ENCODE measurements around the gene RNF175. TPM values are rescaled to one million over a fixed set of nuclear protein-coding genes. Genes with fewer than 3 reads are reported as not detected.

The RNF175 gene
- total RNA-seq, 1 experiment from 2014 or later, result not detected

DNA sequence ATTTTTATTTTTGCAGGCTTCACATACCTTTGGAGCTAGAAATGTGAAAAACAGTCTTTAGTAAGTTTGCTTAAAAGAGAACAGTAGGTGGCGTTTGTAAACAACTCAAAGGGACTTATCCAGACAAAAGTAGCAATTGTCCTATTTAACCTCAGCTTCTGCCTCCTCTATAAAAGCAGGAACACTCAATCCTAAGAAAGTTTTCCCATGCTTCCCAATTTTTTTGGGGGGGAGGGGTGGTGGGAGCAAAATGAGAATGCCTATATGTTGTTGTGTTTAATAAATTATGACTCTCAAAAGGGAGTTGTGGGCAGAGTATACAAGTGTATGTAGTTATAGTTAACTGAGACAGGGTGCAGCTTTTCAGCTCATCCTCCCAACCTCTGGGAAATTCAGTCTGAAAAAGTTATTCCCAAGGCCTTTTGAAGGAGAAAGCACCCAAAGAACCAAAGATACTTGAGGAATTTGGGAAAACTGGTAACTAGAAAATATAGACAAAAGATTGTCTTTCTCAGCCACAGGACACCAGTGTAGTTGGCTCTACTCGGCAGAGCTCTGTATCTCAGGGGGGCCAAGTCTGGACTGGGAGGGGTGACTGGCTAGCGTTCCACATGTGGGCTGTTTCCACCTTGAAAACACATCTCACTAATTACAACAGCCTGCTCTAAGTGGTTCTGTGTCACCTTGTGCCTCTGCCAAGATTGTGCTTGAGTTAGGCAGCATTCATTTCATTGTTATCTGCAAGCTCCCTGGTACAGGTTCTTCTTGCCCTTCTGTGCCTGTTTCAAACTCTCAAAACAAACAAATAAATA lies 26.3 kb upstream of the RNF175 start:
- DNase-seq (ENCODE audit: low spot score), result peak; percentile 42

DNA sequence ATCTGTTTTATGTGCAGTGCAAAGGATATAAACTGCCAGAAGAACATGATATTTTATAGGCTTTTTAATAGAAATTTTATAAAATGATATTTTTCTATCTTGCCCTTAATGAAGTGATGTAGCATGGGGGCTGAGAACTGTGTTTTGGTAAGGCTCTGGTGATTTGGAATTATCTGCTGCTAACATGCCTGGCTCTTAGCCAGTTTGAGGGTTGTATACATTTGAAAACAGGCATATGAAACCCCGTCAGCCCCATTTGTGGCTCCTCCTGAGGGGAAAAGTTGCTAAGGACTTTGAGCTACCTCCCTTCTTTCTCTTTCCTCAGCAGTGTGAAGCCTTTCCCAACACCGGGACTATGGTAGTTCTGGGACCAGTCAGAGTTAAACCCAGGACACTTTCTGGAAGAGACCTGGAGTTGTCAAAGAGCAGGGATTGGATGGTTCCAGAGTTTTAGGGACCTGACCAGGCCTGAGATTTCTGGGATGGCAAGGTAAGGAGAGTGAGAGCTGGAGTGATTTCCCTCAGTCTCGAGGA lies 24.4 kb upstream of the RNF175 start:
- DNase-seq (ENCODE audit: low spot score), result no peak

DNA sequence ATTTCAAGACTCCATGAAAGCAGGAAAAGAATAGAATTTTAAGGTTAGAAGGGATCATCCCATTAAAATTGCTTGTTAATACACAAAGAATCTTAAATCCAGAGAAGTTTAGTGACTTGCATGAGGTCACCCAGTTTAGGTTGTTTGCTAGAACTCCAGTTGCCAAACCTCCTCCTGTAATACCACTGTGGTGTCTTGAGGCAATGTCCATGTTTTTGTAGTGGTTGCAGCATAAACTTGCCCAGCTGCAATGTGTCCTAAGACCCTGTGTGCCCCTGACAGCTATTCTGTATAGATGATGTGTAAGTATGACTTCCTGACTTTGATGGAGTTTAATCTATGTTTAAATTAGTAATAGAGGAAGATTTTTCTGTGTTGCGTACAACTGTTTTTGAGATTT lies 22.8 kb upstream of the RNF175 start:
- no peak for DNase-seq (ENCODE audit: low spot score)

DNA sequence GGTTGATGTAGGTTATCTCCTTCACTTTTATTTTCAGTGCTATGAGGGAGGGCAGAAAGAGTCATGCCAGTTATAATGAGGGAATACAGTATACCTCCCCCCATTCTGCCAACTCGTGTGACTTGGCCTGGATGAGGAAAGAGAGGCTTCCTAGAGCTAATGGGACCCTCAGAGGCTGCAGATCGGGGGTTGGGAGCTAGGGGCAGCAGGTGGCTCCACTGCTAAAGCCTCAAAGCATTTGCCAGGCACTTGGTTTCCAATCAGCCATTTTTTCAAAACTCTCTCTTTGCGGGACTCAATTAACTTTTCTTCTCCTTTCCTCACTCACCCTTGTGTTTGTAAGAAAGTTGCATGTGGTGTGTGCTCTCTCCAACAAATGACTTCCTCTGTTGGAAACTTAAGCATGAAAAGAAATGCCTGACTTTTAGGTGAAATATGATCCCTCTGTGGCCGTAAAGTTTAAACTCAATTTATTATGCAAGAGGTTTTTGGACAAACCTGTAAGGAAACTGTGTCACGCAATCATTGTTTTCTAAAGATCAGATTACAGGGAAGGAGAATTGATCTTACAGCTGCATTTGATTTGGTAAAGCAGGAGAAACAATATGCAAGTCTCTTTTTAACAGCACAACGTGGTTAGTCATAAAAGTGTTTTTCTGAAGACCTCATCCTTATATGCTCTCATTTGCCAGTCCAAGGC lies 22.0 kb upstream of the RNF175 start:
- no peak for DNase-seq (ENCODE audit: low spot score)

DNA sequence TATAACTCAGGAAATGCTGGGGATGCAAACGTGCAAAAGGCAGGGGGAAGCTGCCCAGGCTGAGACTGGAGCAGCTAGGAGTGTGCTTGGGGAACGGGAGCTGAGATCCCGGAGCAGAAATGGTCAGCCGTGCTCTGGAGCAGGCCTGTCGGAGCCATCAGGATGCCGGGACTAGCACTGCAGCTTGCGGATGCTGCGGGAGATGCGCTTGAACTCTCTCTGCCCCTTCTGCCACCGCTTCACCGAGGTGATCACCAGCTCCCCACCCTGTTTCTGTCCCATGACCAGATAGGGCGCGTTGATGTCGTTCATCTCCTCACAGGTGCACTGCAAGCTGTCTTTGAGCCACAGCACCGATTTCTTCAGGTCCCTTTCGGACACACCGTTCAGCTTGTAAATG lies 21.5 kb upstream of the RNF175 start:
- DNase-seq (ENCODE audit: low spot score), result no peak

DNA sequence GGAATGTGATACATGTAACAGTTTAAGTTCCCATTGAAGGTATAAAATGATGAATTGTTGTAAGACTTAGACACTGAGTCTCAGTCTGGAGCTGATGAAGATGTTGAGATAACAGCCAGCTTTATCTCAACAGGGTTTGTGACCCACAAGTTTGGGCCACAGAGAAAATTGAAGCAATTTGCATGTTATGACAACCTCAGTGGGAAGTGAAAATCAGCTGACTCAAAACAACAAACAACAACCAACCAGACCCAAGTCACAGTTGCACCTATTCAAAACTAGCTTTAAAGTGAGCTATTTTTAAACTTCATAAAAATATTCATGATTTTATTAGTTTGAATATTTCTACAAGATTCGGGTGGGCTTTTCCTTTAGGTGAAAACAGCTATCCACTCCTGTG lies 21.1 kb upstream of the RNF175 start:
- DNase-seq (ENCODE audit: low spot score), result no peak

DNA sequence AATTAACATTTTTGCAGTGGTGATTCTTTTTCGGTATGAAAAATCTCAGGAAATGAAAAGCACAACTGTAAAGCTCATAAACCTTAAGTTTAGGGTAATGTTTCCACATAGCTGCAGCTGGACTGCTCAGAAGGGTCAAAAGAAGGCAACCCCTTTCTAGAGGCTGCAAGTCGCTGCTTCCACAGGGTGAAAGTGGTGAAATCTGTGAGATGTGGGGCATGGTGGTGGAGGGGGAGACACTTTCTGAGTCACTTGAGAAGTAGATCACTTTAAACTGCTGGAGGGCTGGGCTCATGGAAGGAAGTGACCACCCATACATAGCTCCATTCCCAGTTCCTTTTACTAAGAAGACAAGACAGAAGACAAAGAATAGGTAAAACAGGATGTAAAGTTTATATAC lies 20.4 kb upstream of the RNF175 start:
- DNase-seq (ENCODE audit: low spot score), result no peak

DNA sequence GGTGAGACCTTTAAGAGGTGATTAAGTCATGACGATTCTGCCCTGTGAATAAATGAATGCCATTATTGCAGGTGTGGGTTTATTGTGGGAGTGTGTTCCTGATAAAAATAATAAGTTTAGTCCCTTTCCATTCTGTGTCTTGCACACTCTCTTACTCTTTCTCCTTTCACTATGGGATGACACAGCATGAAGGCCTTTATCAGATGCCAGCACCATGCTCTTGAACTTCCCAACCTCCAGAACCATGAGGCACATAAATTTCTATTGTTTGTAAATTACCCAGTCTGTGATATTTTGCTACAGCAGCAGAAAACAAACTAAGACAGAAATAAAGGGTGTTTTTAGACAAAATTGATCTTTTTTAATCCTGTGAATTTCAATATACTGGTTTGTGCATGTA lies 18.6 kb upstream of the RNF175 start:
- DNase-seq (ENCODE audit: low spot score), result no peak

DNA sequence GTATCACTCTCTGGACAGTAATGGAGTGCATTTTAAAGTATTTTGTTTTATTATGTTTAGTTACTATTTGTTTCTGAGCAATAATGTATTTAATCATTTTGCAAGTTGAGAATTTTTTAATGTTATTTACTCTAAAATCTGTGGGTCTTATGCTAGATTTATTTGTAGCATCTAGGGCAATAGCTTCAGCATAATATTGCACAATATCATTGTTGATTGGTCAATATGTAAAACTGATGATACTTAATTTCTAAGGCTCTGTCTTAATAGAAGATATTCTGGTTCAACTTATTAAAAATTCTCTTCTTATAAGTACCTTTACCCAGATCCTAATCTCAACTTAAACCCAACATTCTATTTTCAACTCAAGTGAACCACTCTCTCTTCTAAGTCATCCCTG lies 17.6 kb upstream of the RNF175 start:
- DNase-seq (ENCODE audit: low spot score), result no peak

DNA sequence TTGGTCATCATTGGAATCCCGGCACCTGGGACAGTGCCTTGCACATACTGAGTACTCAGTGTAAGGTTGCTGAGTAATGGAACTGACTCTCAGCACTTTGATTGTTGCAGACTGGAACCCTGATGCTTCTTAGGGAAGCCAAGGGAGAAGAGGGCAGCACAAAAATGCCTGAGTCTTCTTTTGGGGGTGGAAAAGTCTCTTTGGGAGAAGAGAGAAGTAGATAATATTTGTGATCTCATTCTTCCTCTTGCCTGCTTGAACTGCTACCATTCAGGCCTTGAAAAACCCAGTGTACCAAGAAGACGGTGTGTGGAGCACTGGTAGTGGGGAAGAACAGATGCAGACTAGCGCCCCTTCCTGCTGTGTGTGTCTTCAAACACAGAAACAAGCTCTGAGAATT lies 16.8 kb upstream of the RNF175 start:
- DNase-seq (ENCODE audit: low spot score), result no peak

DNA sequence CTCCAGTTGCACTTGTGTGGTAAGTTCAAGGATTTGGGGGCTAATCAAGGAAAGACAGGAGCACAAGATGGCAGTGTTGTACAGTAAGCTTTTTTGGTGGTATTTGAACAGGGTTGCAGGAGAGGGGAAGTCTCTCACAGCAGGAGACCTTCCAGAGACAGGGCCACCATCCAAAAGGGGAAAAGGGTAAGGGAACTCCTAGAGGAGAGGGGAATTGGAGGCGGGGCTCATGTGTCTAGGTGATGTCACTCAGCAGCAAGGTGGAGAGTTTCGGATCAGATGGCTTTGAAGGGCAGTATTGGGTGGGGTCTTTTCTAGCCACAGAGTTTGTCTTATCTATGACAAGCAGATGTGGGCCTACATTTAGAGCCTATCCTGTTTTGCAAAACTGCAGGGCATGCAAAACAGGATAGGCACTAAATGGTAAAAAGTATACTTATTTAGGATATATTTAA lies 13.4 kb upstream of the RNF175 start:
- no peak for DNase-seq (ENCODE audit: low spot score)

DNA sequence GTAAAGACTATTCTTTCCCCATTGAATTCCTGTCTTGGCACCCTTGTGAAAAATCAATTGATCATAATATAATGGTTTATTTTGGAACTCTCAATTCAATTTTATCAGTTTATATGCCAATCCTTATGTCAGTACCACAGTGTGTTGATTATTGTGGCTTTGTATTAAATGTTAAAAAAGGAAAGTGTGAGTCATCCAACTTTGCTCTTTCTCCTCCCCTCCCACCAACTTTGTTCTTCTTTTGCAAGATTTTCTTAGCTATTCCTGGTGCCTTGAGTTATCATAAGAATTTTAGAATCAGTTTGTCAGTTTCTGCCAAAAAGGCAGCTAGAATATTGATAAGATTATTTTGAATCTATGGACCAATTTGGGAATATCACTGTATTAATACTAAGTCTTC lies 11.2 kb upstream of the RNF175 start:
- peak; percentile 11 for DNase-seq (ENCODE audit: low spot score)

DNA sequence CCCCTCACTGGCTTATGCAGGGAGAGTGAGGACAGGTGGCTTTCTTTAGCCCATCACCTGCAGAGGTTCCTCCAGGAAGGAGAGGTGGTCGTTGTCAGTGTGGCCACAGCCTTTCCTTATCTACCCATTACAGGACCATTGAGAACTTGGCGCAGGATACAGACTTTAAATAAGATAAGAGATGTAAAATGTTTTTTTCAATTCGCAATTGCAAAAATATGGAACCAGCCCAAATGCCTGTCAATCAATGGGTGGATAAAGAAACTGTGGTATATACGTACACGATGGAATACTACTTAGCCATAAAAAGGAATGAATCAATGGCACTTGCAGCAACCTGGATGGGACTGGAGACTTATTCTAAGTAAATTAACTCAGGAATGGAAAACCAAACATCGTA lies 6.9 kb upstream of the RNF175 start:
- DNase-seq (ENCODE audit: low spot score), result no peak

DNA sequence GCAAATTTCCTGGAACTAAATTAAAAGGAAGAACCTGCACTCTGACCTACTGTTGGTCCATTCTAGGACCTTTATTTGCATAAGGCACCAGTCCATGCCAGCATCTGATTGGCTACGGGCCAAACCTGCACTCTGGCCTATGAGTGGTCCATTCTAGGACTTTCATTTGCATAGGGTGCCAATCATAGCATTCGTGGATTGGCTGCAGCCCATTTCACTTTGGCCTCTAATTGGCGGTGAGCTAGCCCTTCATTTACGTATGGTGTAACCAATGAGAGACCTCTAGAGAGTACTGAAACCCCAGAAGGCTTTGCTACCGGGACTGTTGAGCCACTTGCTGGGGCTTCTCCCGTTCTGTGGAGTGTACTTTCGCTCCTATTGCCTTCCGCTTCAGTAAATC lies 6.1 kb upstream of the RNF175 start:
- no peak for DNase-seq (ENCODE audit: low spot score)

DNA sequence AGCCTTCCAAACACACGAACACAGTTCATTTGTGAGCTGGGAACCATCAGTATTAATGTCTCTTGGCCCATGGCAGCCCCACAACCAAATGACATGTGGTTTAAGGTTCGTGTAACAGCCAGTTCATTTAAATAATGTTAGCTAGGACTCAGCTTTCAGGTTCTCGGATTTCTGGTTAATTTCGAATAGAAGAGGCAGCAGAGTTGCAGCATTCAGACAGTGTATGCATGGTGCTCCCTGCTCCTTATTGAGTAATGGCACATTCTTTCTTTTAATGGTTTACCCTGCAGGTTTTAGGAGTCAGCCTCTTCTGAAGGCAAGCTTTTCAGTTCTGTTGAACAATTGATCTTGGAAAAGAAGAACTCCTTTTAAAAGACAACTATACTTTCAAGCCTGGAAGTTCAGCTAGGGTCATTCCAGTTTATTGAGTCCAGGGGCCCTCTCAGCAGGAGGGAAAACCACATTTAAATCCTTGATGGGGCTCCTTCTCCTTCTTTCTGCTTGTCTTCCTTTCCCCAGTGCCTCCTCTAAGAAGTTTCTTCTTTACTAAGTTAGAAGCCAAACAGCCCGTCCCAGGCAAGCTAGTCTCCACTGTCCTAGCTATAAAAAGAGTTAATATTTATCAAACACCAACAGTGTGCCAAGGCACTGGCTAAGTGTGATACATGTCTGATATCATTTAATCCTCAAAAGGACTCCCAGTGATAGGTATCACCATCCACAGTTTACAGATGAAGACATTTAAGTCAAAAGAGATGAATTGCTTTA lies 5.0 kb upstream of the RNF175 start:
- DNase-seq (ENCODE audit: low spot score), result no peak

DNA sequence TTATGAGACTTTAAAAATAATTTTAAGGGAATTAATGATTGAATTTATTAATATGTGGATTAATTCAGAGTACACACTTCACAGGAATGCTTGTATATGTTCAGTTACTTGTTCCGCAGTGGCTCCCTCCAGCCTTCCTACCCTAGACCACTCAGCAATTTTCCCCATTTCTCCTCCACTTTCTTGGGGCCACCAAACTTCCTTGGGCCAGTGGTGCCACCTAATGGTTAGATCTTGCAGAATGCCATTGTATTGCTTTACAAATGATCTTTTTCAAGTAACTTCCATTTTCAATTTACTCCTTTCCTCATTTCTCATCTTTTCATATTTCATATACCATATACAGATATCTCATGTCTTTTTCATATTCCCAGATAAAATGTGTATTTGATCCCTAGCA lies 3.6 kb upstream of the RNF175 start:
- DNase-seq (ENCODE audit: low spot score), result no peak

DNA sequence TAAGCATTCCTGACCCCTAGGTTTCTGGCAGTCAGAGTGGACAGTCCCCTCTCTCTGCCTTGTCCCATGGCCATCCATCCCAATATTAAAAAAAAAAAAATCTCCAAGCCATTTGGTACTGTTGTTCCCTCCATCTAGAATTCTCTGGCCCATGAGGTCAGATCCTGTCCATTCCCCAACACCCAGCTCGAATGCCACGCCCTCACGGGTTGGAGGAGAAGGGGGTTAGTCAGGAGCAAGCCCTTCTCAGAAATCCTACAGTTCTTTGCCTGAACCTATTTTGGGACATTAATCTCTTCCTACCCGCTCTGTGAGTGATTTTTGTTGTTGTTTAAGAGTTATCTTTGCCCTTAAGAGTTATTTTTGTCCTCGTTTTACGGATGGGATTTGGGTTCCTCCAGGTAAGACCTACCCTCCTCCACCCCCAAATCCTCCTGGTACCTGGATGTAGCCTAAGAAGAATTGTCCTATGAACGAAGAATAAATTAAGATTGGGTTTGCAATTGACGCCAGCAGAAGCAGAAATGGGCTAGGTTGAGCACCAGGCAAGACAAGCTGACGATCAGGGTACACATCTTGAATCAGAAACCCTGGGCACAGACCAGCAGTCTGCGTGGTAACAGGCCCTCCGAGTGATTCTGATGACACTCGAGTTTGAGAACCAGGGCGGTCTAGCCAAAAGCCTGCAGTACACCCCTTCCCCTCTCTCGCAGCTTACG lies 977 bp downstream of the RNF175 start:
- no peak for DNase-seq (ENCODE audit: low spot score)

DNA sequence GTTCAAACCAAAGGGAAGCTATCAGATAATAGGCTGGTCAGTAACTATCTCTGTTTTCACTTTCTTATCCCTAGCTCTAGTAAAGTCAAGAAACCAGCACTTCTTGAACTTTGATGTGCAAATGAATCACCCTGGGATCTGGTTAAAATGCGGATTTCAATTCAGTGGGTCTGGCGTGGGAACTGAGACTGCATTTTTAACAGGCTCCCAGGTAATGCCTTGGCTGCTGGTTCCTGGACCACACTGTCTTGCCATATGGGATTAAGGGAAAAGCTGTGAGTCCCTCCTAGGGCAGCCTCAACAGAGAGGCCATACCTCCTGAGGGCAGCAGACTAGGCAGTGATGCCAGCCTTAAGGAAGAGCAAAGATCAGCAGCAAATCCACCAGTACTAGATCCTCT lies 1.7 kb downstream of the RNF175 start:
- no peak for DNase-seq (ENCODE audit: low spot score)

DNA sequence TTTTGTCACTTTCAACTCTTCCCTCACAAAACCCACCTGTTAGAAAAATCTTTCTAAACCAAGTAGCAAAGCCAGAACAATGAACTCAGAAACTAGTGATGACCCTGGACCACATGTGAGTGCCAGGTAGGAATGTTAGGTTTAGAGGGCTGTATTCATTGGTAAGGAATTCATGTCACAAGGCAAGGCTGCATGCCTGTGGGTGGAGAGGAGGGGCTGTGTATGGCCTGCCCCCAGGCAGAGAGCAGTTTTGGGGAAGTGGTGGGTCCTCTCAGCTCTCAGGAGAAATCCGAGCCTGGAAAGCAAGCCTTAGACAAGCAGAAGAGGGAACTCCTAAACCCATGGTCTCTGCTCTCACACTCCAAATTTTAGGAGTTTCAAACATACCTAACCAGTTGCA lies 2.4 kb downstream of the RNF175 start:
- peak; percentile 27 for DNase-seq (ENCODE audit: low spot score)

DNA sequence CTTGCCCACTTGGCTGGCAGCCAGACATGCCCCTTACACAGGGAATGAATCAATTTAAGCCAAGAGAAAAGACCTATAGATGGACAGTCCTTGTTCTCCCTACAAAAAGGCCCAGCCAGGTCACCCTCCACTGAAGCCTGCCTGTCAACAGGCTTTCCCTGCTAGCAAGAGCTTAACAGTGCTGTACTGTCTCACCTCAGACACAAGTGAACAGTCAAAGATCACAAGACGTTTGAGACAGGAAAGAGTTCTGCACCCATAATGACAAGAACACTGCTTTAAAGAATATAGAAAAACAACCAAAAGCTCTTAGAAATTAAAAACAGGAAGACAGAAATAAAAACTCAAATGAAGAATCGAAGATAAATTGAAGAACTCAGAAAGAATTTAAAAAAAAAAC lies 4.6 kb downstream of the RNF175 start:
- DNase-seq (ENCODE audit: low spot score), result no peak

DNA sequence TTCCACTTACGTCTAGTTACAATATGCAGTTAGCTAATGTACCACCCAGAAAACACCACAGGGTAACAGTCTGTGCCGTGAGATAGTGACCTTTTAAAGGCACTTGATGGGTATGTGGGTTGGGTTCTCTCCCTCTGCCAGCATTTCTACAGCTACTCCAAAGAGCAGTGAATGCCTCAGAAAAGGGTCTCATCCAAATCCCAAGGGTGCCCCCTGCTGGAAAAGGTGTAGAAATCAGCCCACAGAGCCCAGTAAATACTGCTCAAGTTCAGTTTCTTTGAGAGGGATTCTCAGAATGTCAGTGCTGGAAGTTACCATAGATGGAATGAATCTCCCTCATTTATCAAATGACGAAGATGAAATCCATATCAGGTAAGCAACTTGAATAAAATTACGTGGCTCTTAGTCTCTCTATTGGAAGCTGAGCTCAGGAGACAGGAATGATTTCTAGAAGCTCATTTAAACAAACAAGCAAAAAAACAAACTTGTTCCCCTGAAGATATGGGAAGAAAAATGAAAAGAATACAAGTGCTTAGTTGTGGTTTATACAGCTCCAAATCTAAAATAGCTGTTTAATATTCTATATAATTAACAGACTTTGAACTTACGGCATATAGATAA lies 9.5 kb downstream of the RNF175 start:
- peak; percentile 59 for DNase-seq (ENCODE audit: low spot score)

All from A172 (cell line).